Loucy (cell line): ENCODE data around the gene ATG13.

ENCODE experiments used
- H2AFZ ChIP-seq: fragments of 200-600 bp; sonication (generic); 2 replicates; pipeline ENCODE4 v1.6.0; 2016; ENCODE audit warnings: antibody characterized with exemption, mild to moderate bottlenecking, low read length, moderate library complexity
- H3F3A ChIP-seq: fragments of 200-600 bp; 2 replicates; pipeline ENCODE4 v1.6.0; 2016; ENCODE audit warnings: antibody characterized with exemption, low read depth, mild to moderate bottlenecking
- H3K27me3 ChIP-seq: fragments of 200-600 bp; sonication (generic); 2 replicates; pipeline ENCODE4 v1.6.1; 2014; ENCODE audit warnings: low read length, mild to moderate bottlenecking; ENCODE audit not compliant: insufficient read depth, poor library complexity, severe bottlenecking
- H3K36me3 ChIP-seq: fragments of 200-600 bp; sonication (generic); 2 replicates; pipeline ENCODE4 v1.6.1; 2016; ENCODE audit warnings: low read length; ENCODE audit not compliant: insufficient read depth
- H3K4me1 ChIP-seq: fragments of 200-600 bp; sonication (generic); 2 replicates; pipeline ENCODE4 v1.5.1; 2014; ENCODE audit warnings: low read length, mild to moderate bottlenecking; ENCODE audit not compliant: insufficient read depth, poor library complexity, severe bottlenecking
- H3K4me2 ChIP-seq: fragments of 200-600 bp; sonication (generic); 2 replicates; pipeline ENCODE4 v1.6.0; 2014; ENCODE audit warnings: antibody characterized with exemption, low read length, low read depth, mild to moderate bottlenecking; ENCODE audit not compliant: poor library complexity, severe bottlenecking
- H3K4me3 ChIP-seq: fragments of 200-600 bp; sonication (generic); 2 replicates; pipeline ENCODE4 v1.5.1; 2014; ENCODE audit warnings: low read length, mild to moderate bottlenecking, mixed read lengths; ENCODE audit not compliant: poor library complexity, severe bottlenecking
- H3K79me2 ChIP-seq: fragments of 200-600 bp; sonication (generic); 2 replicates; pipeline ENCODE4 v1.6.1; 2014; ENCODE audit warnings: low read length; ENCODE audit not compliant: insufficient read depth
- H3K9ac ChIP-seq: fragments of 200-600 bp; sonication (generic); 2 replicates; pipeline ENCODE4 v1.6.0; 2014; ENCODE audit warnings: mild to moderate bottlenecking, low read depth, low read length, moderate library complexity; ENCODE audit not compliant: poor library complexity, severe bottlenecking
- H3K9me2 ChIP-seq: fragments of 200-600 bp; sonication (generic); replicated peaks from 2 replicates; pipeline ENCODE4 v1.6.1; 2016; ENCODE audit warnings: low read depth, low read length, mixed read lengths
- H3K9me3 ChIP-seq: fragments of 200-600 bp; sonication (generic); 2 replicates; pipeline ENCODE4 v1.6.1; 2014; ENCODE audit warnings: mild to moderate bottlenecking, antibody characterized with exemption, low read length, low read depth; ENCODE audit not compliant: insufficient read depth
- H4K20me1 ChIP-seq: fragments of 200-600 bp; sonication (generic); 2 replicates; pipeline ENCODE4 v1.6.0; 2014; ENCODE audit warnings: antibody characterized with exemption, low read length, mild to moderate bottlenecking; ENCODE audit not compliant: insufficient read depth, poor library complexity, severe bottlenecking
- EZH2phosphoT487 ChIP-seq: fragments of 200-600 bp; IDR thresholded peaks from 2 replicates; pipeline ENCODE4 v1.6.1; 2018; ENCODE audit warnings: antibody characterized with exemption, mild to moderate bottlenecking, moderate library complexity, borderline replicate concordance
- TF ChIP-seq, protein P1 (sequence below): fragments of 200-600 bp; sonication (generic); conservative IDR thresholded peaks from 2 replicates; pipeline ENCODE4 v1.5.1; 2014; ENCODE audit warnings: mild to moderate bottlenecking, antibody characterized with exemption, low read length

Gene ATG13

DNA sequence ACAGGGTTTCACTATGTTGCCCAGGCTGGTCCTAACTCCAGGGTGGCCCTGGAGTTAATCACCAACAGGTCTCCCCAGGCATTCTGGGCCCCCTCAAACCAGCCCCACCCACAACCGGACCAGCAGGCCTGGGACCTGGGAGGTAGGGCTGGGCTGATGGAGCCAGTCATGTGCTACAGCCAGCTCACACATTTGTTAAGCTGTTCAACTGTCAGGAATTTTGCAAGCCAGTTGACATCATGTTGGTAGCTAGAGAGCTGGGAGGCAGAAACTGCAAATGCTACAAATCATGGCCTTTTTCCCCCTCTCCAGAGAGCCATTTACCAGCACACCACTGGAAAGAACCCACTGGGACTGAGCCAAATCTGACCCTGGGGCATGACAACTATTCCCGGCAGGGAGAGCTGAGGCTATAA, 76.3 kb downstream of the ATG13 start:
- Histone ChIP-seq H4K20me1 (peaks cover 4% of the 10 kb centered on the region), H3K9me3 (no peaks in the 10 kb centered on the region), H2AFZ (no peak overlapping the region), H3K27me3 (no peaks in the 10 kb centered on the region), H3K4me3 (no peak overlapping the region), H3K79me2 (peaks cover 23% of the 10 kb centered on the region; the same call in 1 of the 2 replicates), H3K9ac (no peak overlapping the region), H3K4me1 (peaks cover 25% of the 10 kb centered on the region), H3K9me2 (no peaks in the 10 kb centered on the region), H3F3A (no peaks in the 10 kb centered on the region), H3K36me3 (peaks cover 7% of the 10 kb centered on the region; the same call in 1 of the 2 replicates), H3K4me2 (no peak overlapping the region)
- TF ChIP-seq, protein P1, sequence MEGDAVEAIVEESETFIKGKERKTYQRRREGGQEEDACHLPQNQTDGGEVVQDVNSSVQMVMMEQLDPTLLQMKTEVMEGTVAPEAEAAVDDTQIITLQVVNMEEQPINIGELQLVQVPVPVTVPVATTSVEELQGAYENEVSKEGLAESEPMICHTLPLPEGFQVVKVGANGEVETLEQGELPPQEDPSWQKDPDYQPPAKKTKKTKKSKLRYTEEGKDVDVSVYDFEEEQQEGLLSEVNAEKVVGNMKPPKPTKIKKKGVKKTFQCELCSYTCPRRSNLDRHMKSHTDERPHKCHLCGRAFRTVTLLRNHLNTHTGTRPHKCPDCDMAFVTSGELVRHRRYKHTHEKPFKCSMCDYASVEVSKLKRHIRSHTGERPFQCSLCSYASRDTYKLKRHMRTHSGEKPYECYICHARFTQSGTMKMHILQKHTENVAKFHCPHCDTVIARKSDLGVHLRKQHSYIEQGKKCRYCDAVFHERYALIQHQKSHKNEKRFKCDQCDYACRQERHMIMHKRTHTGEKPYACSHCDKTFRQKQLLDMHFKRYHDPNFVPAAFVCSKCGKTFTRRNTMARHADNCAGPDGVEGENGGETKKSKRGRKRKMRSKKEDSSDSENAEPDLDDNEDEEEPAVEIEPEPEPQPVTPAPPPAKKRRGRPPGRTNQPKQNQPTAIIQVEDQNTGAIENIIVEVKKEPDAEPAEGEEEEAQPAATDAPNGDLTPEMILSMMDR, result no peak
- TF ChIP-seq EZH2phosphoT487, result no peak

DNA sequence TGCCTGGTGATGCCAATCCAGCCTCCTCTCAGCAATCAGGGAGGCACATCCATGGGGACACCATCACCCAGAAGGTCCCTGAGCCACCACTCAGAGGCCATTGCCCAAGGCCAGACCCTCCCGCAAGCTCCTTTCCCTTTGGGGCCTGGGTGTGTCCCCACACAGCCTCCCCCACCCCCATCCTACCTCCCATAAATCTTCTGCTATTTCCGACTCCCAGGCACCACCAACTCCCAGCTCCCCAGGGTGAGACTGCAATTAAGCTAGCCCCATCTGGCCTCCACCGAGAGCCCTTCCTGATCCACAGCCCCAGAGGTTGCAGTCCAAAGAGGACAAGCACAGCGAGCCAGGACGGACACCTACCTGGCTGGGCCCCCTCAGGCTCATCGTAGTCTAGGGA, 76.7 kb downstream of the ATG13 start:
- no peaks in the 10 kb centered on the region for H3F3A ChIP-seq
- TF ChIP-seq EZH2phosphoT487, result no peak
- TF ChIP-seq, protein P1, result no peak
- peaks cover 28% of the 10 kb centered on the region for H3K79me2 ChIP-seq
- no peak overlapping the region for H3K4me2 ChIP-seq
- peaks cover 4% of the 10 kb centered on the region for H4K20me1 ChIP-seq
- no peak overlapping the region for H3K4me3 ChIP-seq
- H3K9ac ChIP-seq, result no peak overlapping the region
- peaks cover 29% of the 10 kb centered on the region for H3K4me1 ChIP-seq
- H3K9me2 ChIP-seq, result no peaks in the 10 kb centered on the region
- no peak overlapping the region for H2AFZ ChIP-seq
- no peaks in the 10 kb centered on the region for H3K9me3 ChIP-seq
- H3K27me3 ChIP-seq, result no peaks in the 10 kb centered on the region
- peaks cover 7% of the 10 kb centered on the region; the same call in 1 of the 2 replicates for H3K36me3 ChIP-seq

DNA sequence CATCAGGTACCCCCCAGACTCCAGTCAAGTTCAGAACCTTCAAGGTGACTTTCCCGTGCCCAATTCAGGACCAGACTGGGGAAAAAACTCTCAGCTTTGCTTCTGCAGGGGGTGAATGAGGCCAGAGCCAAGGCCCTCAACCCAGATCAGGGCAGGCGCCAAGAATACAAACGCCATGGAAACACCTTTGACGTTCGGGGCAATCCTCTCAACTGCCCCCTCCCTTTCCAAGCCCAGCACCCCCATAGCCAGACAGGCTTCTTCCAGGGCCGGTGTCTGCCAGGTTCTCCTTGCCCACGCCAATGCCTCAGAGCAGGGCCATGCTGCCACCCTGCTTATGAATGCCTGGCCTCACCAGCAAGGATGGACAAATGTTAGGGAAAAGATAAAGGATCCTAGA, 77.3 kb downstream of the ATG13 start:
- H3K79me2 ChIP-seq, result peaks cover 33% of the 10 kb centered on the region
- peak overlapping the region; percentile 52 for H3K9ac ChIP-seq
- H3K36me3 ChIP-seq, result peaks cover 7% of the 10 kb centered on the region; the same call in 1 of the 2 replicates
- peak overlapping the region; percentile 5 for H3K4me2 ChIP-seq
- H3K9me3 ChIP-seq, result no peaks in the 10 kb centered on the region
- H3F3A ChIP-seq, result no peaks in the 10 kb centered on the region
- no peak for TF ChIP-seq EZH2phosphoT487
- TF ChIP-seq, protein P1, result no peak
- H3K4me1 ChIP-seq, result peaks cover 31% of the 10 kb centered on the region
- H3K4me3 ChIP-seq, result no peak overlapping the region
- peaks cover 4% of the 10 kb centered on the region for H4K20me1 ChIP-seq
- H3K27me3 ChIP-seq, result no peaks in the 10 kb centered on the region
- no peaks in the 10 kb centered on the region for H3K9me2 ChIP-seq
- H2AFZ ChIP-seq, result no peak overlapping the region
